BLaER1 treated with 17β-estradiol and CSF1 and Interleukin-3, amounts not matched to agents 10 nM and 100 nM (cell line): Measurements from ENCODE around the gene UBE3B.

Experiments used
- H3K27ac ChIP-seq, 11 experiments: shearing (Covaris generic); formaldehyde crosslinking; 2 replicates each; pipeline ENCODE4 v1.8.1; 2022
- H3K27me3 ChIP-seq, 11 experiments: shearing (Covaris generic); formaldehyde crosslinking; 2 replicates each; pipeline ENCODE4 v1.8.1; 2022
- H3K36me3 ChIP-seq, 11 experiments: shearing (Covaris generic); formaldehyde crosslinking; 2 replicates each; pipeline ENCODE4 v1.8.1; 2022
- H3K4me1 ChIP-seq, 10 experiments: shearing (Covaris generic); formaldehyde crosslinking; 2 replicates each; pipeline ENCODE4 v1.8.1; 2022
- H3K4me2 ChIP-seq, 11 experiments: shearing (Covaris generic); formaldehyde crosslinking; 2 replicates each; pipeline ENCODE4 v1.8.1; 2022
- H3K4me3 ChIP-seq, 10 experiments: shearing (Covaris generic); formaldehyde crosslinking; 2 replicates each; pipeline ENCODE4 v1.8.1; 2022
- H3K9ac ChIP-seq, 11 experiments: shearing (Covaris generic); formaldehyde crosslinking; 2 replicates each; pipeline ENCODE4 v1.8.1; 2022
- H3K9me3 ChIP-seq, 11 experiments: shearing (Covaris generic); formaldehyde crosslinking; replicated peaks in 1 of 11; 2 replicates each; pipeline ENCODE4 v1.8.1; 2022
- H4K20me1 ChIP-seq, 11 experiments: shearing (Covaris generic); formaldehyde crosslinking; 2 replicates each; pipeline ENCODE4 v1.8.1; 2022
- Cebpa-rat ChIP-seq, 11 experiments: shearing (Covaris generic); IDR thresholded peaks; 2 replicates each; pipeline ENCODE4 v1.8.1; 2022

Gene UBE3B

GRCh38 chr12:109563291-109564284 is 86.2 kb downstream of the UBE3B start:
- peaks cover 19 to 83% (median 51%) of the 10 kb centered on the region in 11 experiments for H3K36me3 ChIP-seq

GRCh38 chr12:109566424-109566823 is 89.0 kb downstream of the UBE3B start:
- Histone ChIP-seq H3K9me3 (peaks cover 0 to 16% (median 10%) of the 10 kb centered on the region in 11 experiments; a peak in 16 of 22 replicates), H3K27ac (no peak overlapping the region), H3K4me1 (peaks cover 14 to 34% (median 26%) of the 10 kb centered on the region in 10 experiments), H3K4me3 (no peak overlapping the region), H3K9ac (no peak overlapping the region), H3K36me3 (peaks cover 26 to 87% (median 75%) of the 10 kb centered on the region in 11 experiments), H3K27me3 (no peaks in the 10 kb centered on the region), H3K4me2 (no peak overlapping the region), H4K20me1 (peaks cover 0 to 14% (median 0%) of the 10 kb centered on the region in 11 experiments; a peak in 4 of 22 replicates)
- no peak for TF ChIP-seq Cebpa-rat (IDR thresholded peaks at IDR 0.05)

More at GRCh38 chr12:109563291-109564284, 86.2 kb downstream of the UBE3B start:
- Histone ChIP-seq H3K9ac (peak overlapping the region in 10 of 11 experiments; percentile 5 to 61 (median 30); a peak in 15 of 22 replicates), H3K27me3 (no peaks in the 10 kb centered on the region), H3K27ac (peak overlapping the region in 10 of 11 experiments; percentile 4 to 57 (median 46); a peak in 17 of 22 replicates), H3K4me1 (peaks cover 14 to 31% (median 27%) of the 10 kb centered on the region in 10 experiments), H3K4me3 (peak overlapping the region in 5 of 10 experiments; percentile 4 to 45 (median 22); a peak in 4 of 20 replicates), H3K4me2 (peak overlapping the region; percentile 76 to 97 (median 87)), H3K9me3 (peaks cover 0 to 16% (median 10%) of the 10 kb centered on the region in 11 experiments; a peak in 16 of 22 replicates), H4K20me1 (peaks cover 0 to 14% (median 0%) of the 10 kb centered on the region in 11 experiments; a peak in 5 of 22 replicates)
- no peak for TF ChIP-seq Cebpa-rat (IDR thresholded peaks at IDR 0.05)

GRCh38 chr12:109567296-109567695 is 89.9 kb downstream of the UBE3B start:
- Histone ChIP-seq H3K9me3 (peaks cover 0 to 7% (median 4%) of the 10 kb centered on the region in 11 experiments; a peak in 14 of 22 replicates), H3K4me3 (no peak overlapping the region), H3K27ac (no peak overlapping the region), H4K20me1 (peaks cover 0 to 14% (median 0%) of the 10 kb centered on the region in 11 experiments; a peak in 4 of 22 replicates), H3K36me3 (peaks cover 26 to 84% (median 70%) of the 10 kb centered on the region in 11 experiments), H3K4me1 (peaks cover 17 to 42% (median 28%) of the 10 kb centered on the region in 10 experiments), H3K4me2 (no peak overlapping the region), H3K27me3 (no peaks in the 10 kb centered on the region), H3K9ac (no peak overlapping the region)
- no peak for TF ChIP-seq Cebpa-rat (IDR thresholded peaks at IDR 0.05)

- H3K27me3 ChIP-seq, result no peaks in the 10 kb centered on the region
- no peak overlapping the region for H3K9ac ChIP-seq
- TF ChIP-seq Cebpa-rat (IDR thresholded peaks at IDR 0.05), result no peak
- peaks cover 0 to 14% (median 0%) of the 10 kb centered on the region in 11 experiments; a peak in 4 of 22 replicates for H4K20me1 ChIP-seq
- peaks cover 23 to 46% (median 29%) of the 10 kb centered on the region in 10 experiments for H3K4me1 ChIP-seq
- no peak overlapping the region for H3K4me2 ChIP-seq
- H3K4me3 ChIP-seq, result no peak overlapping the region
- H3K27ac ChIP-seq, result no peak overlapping the region
- peaks cover 0 to under 1% (median 0%) of the 10 kb centered on the region in 11 experiments; a peak in 1 of 22 replicates for H3K9me3 ChIP-seq
- peaks cover 26 to 79% (median 68%) of the 10 kb centered on the region in 11 experiments for H3K36me3 ChIP-seq
Observed at GRCh38 chr12:109567967-109568366, 90.5 kb downstream of the UBE3B start.

GRCh38 chr12:109568486-109568885 is 91.1 kb downstream of the UBE3B start:
- Histone ChIP-seq H3K27me3 (no peaks in the 10 kb centered on the region), H3K9me3 (no peaks in the 10 kb centered on the region), H4K20me1 (peaks cover 0 to 14% (median 0%) of the 10 kb centered on the region in 11 experiments; a peak in 4 of 22 replicates), H3K27ac (no peak overlapping the region), H3K9ac (no peak overlapping the region), H3K4me3 (no peak overlapping the region), H3K4me2 (no peak overlapping the region), H3K36me3 (peaks cover 26 to 79% (median 67%) of the 10 kb centered on the region in 11 experiments), H3K4me1 (peaks cover 19 to 41% (median 25%) of the 10 kb centered on the region in 10 experiments)
- TF ChIP-seq Cebpa-rat (IDR thresholded peaks at IDR 0.05), result no peak

GRCh38 chr12:109571773-109572505 is 94.5 kb downstream of the UBE3B start:
- Histone ChIP-seq H3K36me3 (peaks cover 34 to 67% (median 61%) of the 10 kb centered on the region in 11 experiments), H3K4me3 (peak overlapping the region in 6 of 10 experiments; percentile 69 to 82 (median 75); a peak in 12 of 20 replicates), H3K4me2 (peak overlapping the region; percentile 79 to 94 (median 89); a peak in 19 of 22 replicates), H3K9ac (peak overlapping the region in 6 of 11 experiments; percentile 10 to 89 (median 84); a peak in 6 of 22 replicates), H3K4me1 (peaks cover 20 to 44% (median 24%) of the 10 kb centered on the region in 10 experiments), H3K27me3 (no peaks in the 10 kb centered on the region), H3K27ac (peak overlapping the region in 1 of 11 experiments; percentile 75; a peak in 1 of 22 replicates), H3K9me3 (no peaks in the 10 kb centered on the region), H4K20me1 (no peaks in the 10 kb centered on the region; a peak in 1 of 22 replicates)
- no peak for TF ChIP-seq Cebpa-rat (IDR thresholded peaks at IDR 0.05)

- peak overlapping the region; percentile 77 to 90 (median 83); a peak in 21 of 22 replicates for H3K9ac ChIP-seq
- no peaks in the 10 kb centered on the region for H3K27me3 ChIP-seq
- H3K9me3 ChIP-seq, result no peaks in the 10 kb centered on the region
- TF ChIP-seq Cebpa-rat (IDR thresholded peaks at IDR 0.05), result no peak
- peak overlapping the region; percentile 79 to 94 (median 89) for H3K4me2 ChIP-seq
- peaks cover 20 to 44% (median 24%) of the 10 kb centered on the region in 10 experiments for H3K4me1 ChIP-seq
- peak overlapping the region; percentile 69 to 82 (median 75) for H3K4me3 ChIP-seq
- H3K27ac ChIP-seq, result peak overlapping the region in 10 of 11 experiments; percentile 75 to 86 (median 82); a peak in 15 of 22 replicates
- H3K36me3 ChIP-seq, result peaks cover 35 to 67% (median 61%) of the 10 kb centered on the region in 11 experiments
- no peaks in the 10 kb centered on the region; a peak in 1 of 22 replicates for H4K20me1 ChIP-seq
Observed at GRCh38 chr12:109572506-109572845, 95.0 kb downstream of the UBE3B start.
